Left colon (tissue), 2 donors: ENCODE results near the gene POTEB. TPM values are rescaled to one million over a fixed set of nuclear protein-coding genes. Genes with fewer than 3 reads are reported as not detected.
"Not testable (repeated sequence)": the region's sequence is repeated elsewhere in the genome, so short reads cannot be mapped to it uniquely, and the experiment has no call there.

ENCODE experiments used
- ATAC-seq: fragments of 200-7000 bp; cut with Tn5 transposase; one replicate; pipeline ENCODE4 v1.9.1; 2020; ENCODE audit warnings: mild to moderate bottlenecking, moderate library complexity
- DNase-seq, 2 donors: peaks; one replicate each; pipeline ENCODE4 v3.0.0-alpha.2; 2020
- intact Hi-C, 2 donors: fragments of 100-400 bp; cut with DNase I in 1 of 2; cut with micrococcal nuclease in 1 of 2; formaldehyde crosslinking; loops; one replicate each; pipeline versions ENCODE4 v1.11.2 to v1.14.0; 2022; cut with DNase I, micrococcal nuclease
- long read RNA-seq: library from polyadenylated mRNA; unstranded; transcript quantifications from one replicate; pipeline ENCODE4 v2.0.0, GENCODE V29; 2021
- microRNA-seq, 2 donors: library from miRNA; unstranded; fragments of <30 nt; microRNA quantifications; one replicate each; pipeline versions ENCODE4 v1.1.0 to v1.2.0, GENCODE V29; 2020
- total RNA-seq, 2 donors: library from RNA; stranded (reverse); fragmentation: NEBNext Ultra II Directional; extraction: Animal tissue kit (Norgen Biotek cat#: 25700); gene quantifications; one replicate each; pipeline ENCODE4 v1.2.1, GENCODE V29; 2021
- donor health status: DM: no; HTN: no; CAD: no.
- donor health status: DM: yes; HTN: yes; CAD: no.

POTEB gene
- not detected for total RNA-seq
- long read RNA-seq, result 0 reads

- ATAC-seq, intact Hi-C loops, DNase-seq: not testable (repeated sequence)
Measured at GRCh38 chr15:21877635-21878034, at the start of gene POTEB. TSS of gene POTEB (minus strand) at chr15:21877735. CDS start at chr15:21877246, 489 bp downstream.

DNA sequence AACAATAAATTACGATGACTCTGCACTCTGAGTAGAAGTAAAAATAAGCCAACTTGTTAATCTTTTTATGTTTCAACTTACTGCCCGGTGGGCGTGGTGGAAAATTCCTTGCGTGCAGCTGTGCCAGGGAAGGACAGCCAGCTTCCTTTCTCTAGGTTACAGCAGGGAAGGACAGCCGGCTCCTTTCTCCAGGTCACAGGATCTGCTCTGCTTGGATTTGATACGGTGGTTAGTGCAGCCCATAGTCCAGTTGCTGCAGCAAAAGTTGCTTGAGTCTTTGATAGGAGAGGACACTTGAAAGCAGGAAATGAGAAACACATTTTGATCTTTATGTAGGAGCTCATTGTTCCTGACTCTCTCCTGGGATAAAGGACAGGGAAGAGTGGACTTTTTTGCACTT lies 13.4 kb upstream of the POTEB start:
- intact Hi-C loops, DNase-seq, ATAC-seq: not testable (repeated sequence)

- DNase-seq, intact Hi-C loops, ATAC-seq: not testable (repeated sequence)
Measured at GRCh38 chr15:21889542-21889941, 12.0 kb upstream of the POTEB start.

DNA sequence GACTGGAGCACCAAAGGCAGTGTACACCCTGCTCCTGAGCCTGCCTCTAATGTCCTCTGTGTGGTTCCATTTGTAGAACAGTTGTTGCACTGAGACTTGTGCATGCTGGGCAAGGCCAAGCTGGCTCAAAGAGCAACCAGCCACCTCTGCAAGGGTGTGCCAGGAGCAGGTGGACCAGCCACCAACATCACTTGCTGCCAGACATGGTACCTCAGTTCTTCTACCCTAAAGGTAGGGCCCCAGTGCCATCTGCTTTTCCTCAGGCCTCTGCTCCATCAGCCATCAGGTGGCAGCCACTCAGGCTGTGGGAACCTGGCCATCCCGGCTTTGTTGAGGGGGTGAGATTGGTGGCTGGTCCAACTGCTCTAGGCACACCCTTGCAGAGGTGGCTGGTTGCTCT lies 38.7 kb downstream of the POTEB start:
- not testable (repeated sequence) for DNase-seq

More for the DNA sequence above, 38.7 kb downstream of the POTEB start:
- intact Hi-C loops, ATAC-seq: not testable (repeated sequence)

Small RNAs within 50 kb of the gene (microRNA-seq; reads per million reads assigned to microRNA genes)
- 0 reads per million in 2 donors for gene MIR3118-4

Other genes starting within 250 kb of the POTEB start
- not detected for gene OR4M2, start 202.8 kb upstream of the POTEB start, total RNA-seq